Gastrocnemius medialis (tissue), 4 donors: ENCODE results near the gene GADD45B.

Experiments used
- CTCF ChIP-seq, 5 experiments: fragments of 450-650 bp in 3 of 5; fragments of 200-600 bp in 2 of 5; sonication (generic) in 2 of 5; IDR thresholded peaks in 4 of 5; conservative IDR thresholded peaks in 1 of 5; 1 replicate in 4 of 5; 2 replicates in 1 of 5; pipeline ENCODE4 v1.5.1; 2016 to 2019; ENCODE audit warnings: antibody characterized with exemption in 5 of 5, mild to moderate bottlenecking in 3 of 5, moderate library complexity in 3 of 5
- POLR2A ChIP-seq, 2 donors: fragments of 450-650 bp; IDR thresholded peaks; one replicate each; pipeline ENCODE4 v1.6.1; 2017; ENCODE audit warnings: antibody characterized with exemption in 2 of 2, mild to moderate bottlenecking in 2 of 2, moderate library complexity in 2 of 2

- TF ChIP-seq CTCF (IDR thresholded peaks at IDR 0.05 in 4 of 5, conservative IDR thresholded peaks at IDR 0.05 in 1 of 5) = no peak
- TF ChIP-seq POLR2A (IDR thresholded peaks at IDR 0.05) = no peak
Observed at GRCh38 chr19:2516727-2517126, 40.8 kb downstream of the GADD45B start.
